Pancreas (tissue), 10 donors: ENCODE results near the gene EFCAB6. TPM values are rescaled to one million over a fixed set of nuclear protein-coding genes. Genes with fewer than 3 reads are reported as not detected.

Experiments
- ATAC-seq, 4 donors: fragments of 200-7000 bp; cut with Tn5 transposase; one replicate each; pipeline versions ENCODE4 v1.8.0 to v1.9.1; 2020; ENCODE audit warnings: mild to moderate bottlenecking in 4 of 4, moderate library complexity in 4 of 4
- DNase-seq, 6 donors: peaks; one replicate each; pipeline ENCODE4 v3.0.0-alpha.2; 2020
- FAIRE-seq: peaks from 2 replicates; lab custom pipeline; 2012; peaks lifted over from hg19 to GRCh38; lab: Jason Lieb, UNC
- H3K27ac ChIP-seq, 4 donors: fragments of 200-600 bp; sonication (generic); 1 replicate in 3 of 4; 2 replicates in 1 of 4; pipeline versions ENCODE4 v1.5.0 to v1.8.0; 2020
- H3K27me3 ChIP-seq, 4 donors: fragments of 200-600 bp; one replicate each; pipeline ENCODE4 v1.8.0; 2021
- H3K36me3 ChIP-seq, 3 donors: fragments of 200-600 bp; sonication (generic) in 1 of 3; one replicate each; pipeline versions ENCODE4 v1.5.0 to v1.8.0; 2020 to 2021
- H3K4me1 ChIP-seq, 3 donors: fragments of 200-600 bp; one replicate each; pipeline ENCODE4 v1.8.0; 2021
- H3K4me3 ChIP-seq, 4 donors: fragments of 200-600 bp; sonication (generic) in 2 of 4; one replicate each; pipeline versions ENCODE4 v1.5.0 to v1.8.0; 2020 to 2021
- H3K9me3 ChIP-seq, 4 donors: fragments of 200-600 bp; one replicate each; pipeline ENCODE4 v1.8.0; 2021
- CTCF ChIP-seq, 4 donors: fragments of 200-600 bp; sonication (generic) in 3 of 4; IDR thresholded peaks; one replicate each; pipeline versions ENCODE4 v1.5.0 to v1.8.0; 2021; ENCODE audit warnings: antibody characterized with exemption in 4 of 4
- WGBS, 2 donors: extraction: QIAGEN DNeasy Blood & Tissue Kit; methylation state at CpG; one replicate each; pipeline ENCODE4 v1.1.7; 2013; 5-methylcytosine and 5-hydroxymethylcytosine counted together
- intact Hi-C, 3 donors: fragments of 100-400 bp; cut with DNase I; formaldehyde crosslinking; loops; one replicate each; pipeline versions ENCODE4 v1.11.1 to v1.14.2; 2022
- polyA plus RNA-seq, 2 donors: library from polyadenylated mRNA; stranded (reverse); fragments of 200-250 nt; gene quantifications; one replicate each; pipeline ENCODE4 v1.2.3, GENCODE V29; 2013
- total RNA-seq, 6 donors: library from RNA; stranded (reverse); fragmentation: NEBNext Ultra II Directional in 4 of 6; extraction: Animal tissue kit (Norgen Biotek cat#: 25700) in 4 of 6; gene quantifications; one replicate each; pipeline versions ENCODE4 v1.2.1 to v1.2.4, GENCODE V29; 2021 to 2023
- donor health status: healthy with polysubstance abuse.
- donor health status: DM: no; HTN: no; CAD: no; lungs with moderate emphysema.
- donor health status: DM: no; HTN: no; CAD: no.
- donor health status: control.
- donor health status: control.
- donor health status: Bipolar disorder and iron deficiency.
- donor health status: DM: yes; HTN: yes; CAD: no.
- donor health status: DM: no; HTN: no; CAD: no.
- donor health status: DM: no; HTN: no; CAD: no.
- donor health status: DM: yes; HTN: yes; CAD: no.

Gene EFCAB6
- total and polyA plus RNA-seq, 8 donors, result 1.6 to 3.4 (median 2.2) TPM

DNA sequence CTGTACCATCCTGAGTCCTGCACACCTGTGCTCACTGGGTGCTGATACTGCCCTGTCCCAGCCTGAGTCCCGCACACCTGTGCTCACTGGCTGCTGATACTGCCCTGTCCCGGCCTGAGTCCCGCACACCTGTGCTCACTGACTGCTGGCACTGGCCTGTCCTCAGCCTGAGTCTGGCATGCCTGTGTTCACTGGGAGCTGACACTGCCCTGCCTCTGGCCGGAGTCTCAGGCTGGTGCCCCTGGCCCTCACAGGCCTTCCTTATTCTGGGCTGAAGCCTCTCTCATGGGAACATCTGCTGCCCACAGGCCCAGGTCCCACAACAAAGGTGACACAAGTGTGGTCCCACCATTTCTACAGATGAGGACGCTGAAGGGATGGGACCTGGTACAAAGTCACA lies 285.2 kb downstream of the EFCAB6 start:
- Histone ChIP-seq H3K9me3 (no peaks in the 10 kb centered on the region), H3K4me1 (no peaks in the 10 kb centered on the region), H3K27me3 (peaks cover 0 to 3% (median 0%) of the 10 kb centered on the region in 4 donors), H3K36me3 (no peaks in the 10 kb centered on the region), H3K4me3 (no peak overlapping the region), H3K27ac (no peak overlapping the region)
- FAIRE-seq (no peak), ATAC-seq (no peak), DNase-seq (no peak)
- WGBS, 2 donors, result 57 to 67% methylated on average over 5 of the region's 5 CpGs
- no peak for TF ChIP-seq CTCF (IDR thresholded peaks at IDR 0.05)
- intact Hi-C loops, result no loop called here

GRCh38 chr22:43526117-43526655 lies 285.9 kb downstream of the EFCAB6 start:
- no peaks in the 10 kb centered on the region for H3K4me1 ChIP-seq

GRCh38 chr22:43521716-43522115 lies 290.4 kb downstream of the EFCAB6 start:
- ATAC-seq, result no peak
- Histone ChIP-seq H3K9me3 (no peaks in the 10 kb centered on the region), H3K4me3 (no peak overlapping the region), H3K27me3 (peaks cover 0 to 3% (median 0%) of the 10 kb centered on the region in 4 donors), H3K27ac (no peak overlapping the region), H3K4me1 (no peaks in the 10 kb centered on the region), H3K36me3 (no peaks in the 10 kb centered on the region)
- DNase-seq, result no peak
- intact Hi-C loops, result no loop called here
- no peak for TF ChIP-seq CTCF (IDR thresholded peaks at IDR 0.05)
- 53 to 63% methylated on average over 6 of the region's 6 CpGs for WGBS, 2 donors
- no peak for FAIRE-seq

More at GRCh38 chr22:43526117-43526655, 285.9 kb downstream of the EFCAB6 start:
- peaks cover 0 to 3% (median 0%) of the 10 kb centered on the region in 4 donors for H3K27me3 ChIP-seq
- no peaks in the 10 kb centered on the region for H3K36me3 ChIP-seq
- ATAC-seq, result no peak
- no peak for TF ChIP-seq CTCF (IDR thresholded peaks at IDR 0.05)
- no peaks in the 10 kb centered on the region for H3K9me3 ChIP-seq
- no peak overlapping the region for H3K4me3 ChIP-seq
- 74 to 90% methylated on average over 7 of the region's 7 CpGs for WGBS, 2 donors
- DNase-seq, result no peak
- no peak for FAIRE-seq
- intact Hi-C loops, result no loop called here
- H3K27ac ChIP-seq, result no peak overlapping the region

- Histone ChIP-seq H3K9me3 (no peaks in the 10 kb centered on the region), H3K27ac (no peak overlapping the region), H3K4me3 (no peak overlapping the region), H3K36me3 (no peaks in the 10 kb centered on the region), H3K27me3 (peaks cover 0 to 5% (median 0%) of the 10 kb centered on the region in 4 donors), H3K4me1 (no peaks in the 10 kb centered on the region)
- intact Hi-C loops, result no loop called here
- no peak for TF ChIP-seq CTCF (IDR thresholded peaks at IDR 0.05)
- WGBS, 2 donors, result 23 to 31% methylated on average over 2 of the region's 2 CpGs
- FAIRE-seq, result no peak
- ATAC-seq, result no peak
- DNase-seq, result no peak
Observed at GRCh38 chr22:43520632-43521039, 291.5 kb downstream of the EFCAB6 start.

DNA sequence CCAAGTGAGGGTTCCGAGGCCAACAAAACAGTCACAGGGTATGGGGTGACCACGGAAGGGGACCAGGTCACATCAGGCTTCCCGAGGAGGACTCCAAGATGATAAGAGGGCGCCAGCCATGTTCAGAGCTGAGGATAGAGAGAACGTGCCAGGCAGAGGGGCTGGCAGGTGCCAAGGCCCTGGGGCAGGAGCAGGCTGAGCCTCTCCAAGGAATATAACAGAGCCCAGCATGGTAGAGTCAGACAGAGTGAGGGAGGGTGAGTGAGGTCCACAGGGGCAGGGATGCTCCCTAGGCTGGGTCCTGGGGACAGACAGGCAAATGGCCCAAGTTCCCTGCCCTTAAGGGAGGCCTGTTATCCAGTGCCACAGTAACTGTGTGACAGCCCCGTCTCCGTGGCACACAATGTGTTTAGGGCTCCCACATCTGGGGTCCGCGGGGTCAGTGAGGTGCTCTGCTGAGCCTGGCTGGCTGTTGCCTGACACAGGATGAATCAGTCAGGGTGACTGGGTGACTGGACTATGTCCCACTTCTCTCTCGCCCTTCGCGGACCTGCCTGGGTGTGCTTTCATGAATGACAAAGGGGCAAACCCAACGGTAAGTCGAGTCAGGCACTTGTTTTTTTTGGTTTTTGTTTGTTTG lies 295.0 kb downstream of the EFCAB6 start:
- WGBS, 2 donors, result 67 to 78% methylated on average over 14 of the region's 14 CpGs
- no peak overlapping the region for H3K4me3 ChIP-seq
- H3K27me3 ChIP-seq, result peaks cover 0 to 7% (median 0%) of the 10 kb centered on the region in 4 donors
- no peak for TF ChIP-seq CTCF (IDR thresholded peaks at IDR 0.05)
- H3K36me3 ChIP-seq, result no peaks in the 10 kb centered on the region
- FAIRE-seq (no peak), ATAC-seq (no peak), DNase-seq (no peak)
- no peaks in the 10 kb centered on the region for H3K9me3 ChIP-seq
- H3K27ac ChIP-seq, result no peak overlapping the region
- intact Hi-C loops, result no loop called here
- no peaks in the 10 kb centered on the region for H3K4me1 ChIP-seq
